HCT116 (cell line): Measurements from ENCODE around the gene NEURL1. TPM values are rescaled to one million over a fixed set of nuclear protein-coding genes. Genes with fewer than 3 reads are reported as not detected.

Experiments used
- ATAC-seq: fragments of 200-7000 bp; cut with Tn5 transposase; 2 replicates; pipeline ENCODE4 v1.9.1; 2020; ENCODE audit warnings: mild to moderate bottlenecking, moderate library complexity
- BruUV-seq: library from RNA; stranded (reverse); fragments of 400-500 nt; replicated peaks from 2 replicates; lab custom pipeline; 2021; lab: Mats Ljungman, UMichigan
- CTCF ChIA-PET: fragments of 300-600 bp; sonication (Branson Sonifier 250); formaldehyde crosslinking; loops from one replicate; lab custom pipeline; 2021; ENCODE audit warnings: antibody characterized with exemption; lab: Charles Lee
- POLR2A ChIA-PET: fragments of 300-600, 350-600 bp; sonication (Branson Sonifier 250); formaldehyde crosslinking; loops from one replicate; lab custom pipeline; 2021; ENCODE audit warnings: antibody characterized with exemption; lab: Charles Lee
- RAD21 ChIA-PET, 2 experiments: fragments of 300-600 bp; sonication (Branson Sonifier 250); formaldehyde crosslinking; loops; one replicate each; lab custom pipeline; 2023; ENCODE audit warnings: low total read pairs in 2 of 2; ENCODE audit not compliant: uncharacterized antibody in 2 of 2, unreplicated experiment in 2 of 2, low non-redundant PET in 1 of 2; lab: Charles Lee
- DNase-seq: peaks from one replicate; pipeline ENCODE4 v3.0.0-alpha.2; 2010; ENCODE audit warnings: low read depth, low spot score
- H2AFZ ChIP-seq: fragments of 200-600 bp; shearing (Covaris generic), sonication (generic); 2 replicates; pipeline ENCODE4 v1.6.1; 2017; ENCODE audit warnings: low read depth, mixed run types, mixed read lengths, antibody characterized with exemption, low read length; ENCODE audit not compliant: poor library complexity, severe bottlenecking
- H3K27ac ChIP-seq: 2 replicates; pipeline ENCODE4 v1.5.1; 2012; ENCODE audit warnings: low read depth, low read length
- H3K27me3 ChIP-seq: fragments of 200-600 bp; sonication (generic); 2 replicates; pipeline ENCODE4 v1.6.1; 2016; ENCODE audit warnings: mixed run types, low read length, mixed read lengths; ENCODE audit not compliant: insufficient read depth
- H3K36me3 ChIP-seq, 2 experiments: fragments of 200-500 bp in 1 of 2; fragments of 200-600 bp in 1 of 2; sonication (Bioruptor generic) in 1 of 2; sonication (generic) in 1 of 2; 2 replicates each; pipeline versions ENCODE4 v1.5.1 to v1.6.1; 2014 to 2016; ENCODE audit warnings: low read length in 2 of 2, inconsistent platforms in 1 of 2, mixed read lengths in 1 of 2, mixed run types in 1 of 2; ENCODE audit not compliant: insufficient read depth in 2 of 2, control insufficient read depth in 1 of 2
- H3K4me1 ChIP-seq, 2 experiments: fragments of 200-600 bp in 1 of 2; sonication (generic) in 1 of 2; 2 replicates each; pipeline versions ENCODE4 v1.5.1 to v1.6.1; 2012 to 2017; ENCODE audit warnings: low read length in 2 of 2, inconsistent platforms in 1 of 2, mild to moderate bottlenecking in 1 of 2, mixed read lengths in 1 of 2, mixed run types in 1 of 2, moderate library complexity in 1 of 2; ENCODE audit not compliant: insufficient read depth in 2 of 2, control insufficient read depth in 1 of 2
- H3K4me2 ChIP-seq: fragments of 200-600 bp; sonication (generic); 2 replicates; pipeline ENCODE4 v1.6.1; 2017; ENCODE audit warnings: mixed run types, low read length, mixed read lengths
- H3K4me3 ChIP-seq, 2 experiments: fragments of 200-600 bp in 1 of 2; sonication (generic) in 1 of 2; replicated peaks in 1 of 2; 2 replicates each; pipeline ENCODE4 v1.5.1; 2011 to 2016; ENCODE audit warnings: low read length in 2 of 2, control low read depth in 1 of 2, low read depth in 1 of 2, mild to moderate bottlenecking in 1 of 2, mixed read lengths in 1 of 2, mixed run types in 1 of 2
- H3K79me2 ChIP-seq: fragments of 200-600 bp; sonication (generic); 2 replicates; pipeline ENCODE4 v1.6.1; 2017; ENCODE audit warnings: mild to moderate bottlenecking, mixed run types, low read length, moderate library complexity, mixed read lengths; ENCODE audit not compliant: insufficient read depth
- H3K9ac ChIP-seq: fragments of 200-600 bp; sonication (generic); 2 replicates; pipeline ENCODE4 v1.6.1; 2016; ENCODE audit warnings: low read length, mixed read lengths
- H3K9me2 ChIP-seq: fragments of 200-600 bp; sonication (generic), shearing (Covaris generic); 2 replicates; pipeline ENCODE4 v1.6.1; 2017; ENCODE audit warnings: mixed run types, mild to moderate bottlenecking, moderate library complexity; ENCODE audit not compliant: insufficient read depth
- H3K9me3 ChIP-seq, 2 experiments: fragments of 200-500 bp in 1 of 2; fragments of 200-600 bp in 1 of 2; sonication (Bioruptor generic) in 1 of 2; sonication (generic) in 1 of 2; 2 replicates each; pipeline ENCODE4 v1.6.1; 2014 to 2017; ENCODE audit warnings: low read length in 2 of 2, mixed read lengths in 2 of 2, inconsistent platforms in 1 of 2, low read depth in 1 of 2, mild to moderate bottlenecking in 1 of 2, mixed run types in 1 of 2, moderate library complexity in 1 of 2; ENCODE audit not compliant: control insufficient read depth in 1 of 2, insufficient read depth in 1 of 2
- H4K20me1 ChIP-seq: fragments of 200-600 bp; sonication (generic), shearing (Covaris generic); 2 replicates; pipeline ENCODE4 v1.6.1; 2017; ENCODE audit warnings: mixed run types, mild to moderate bottlenecking, moderate library complexity; ENCODE audit not compliant: insufficient read depth
- CBX3 ChIP-seq: IDR thresholded peaks from 2 replicates; pipeline ENCODE4 v1.6.1; 2012; ENCODE audit warnings: low read depth
- CEBPB ChIP-seq: IDR thresholded peaks from 2 replicates; pipeline ENCODE4 v1.6.1; 2012; ENCODE audit warnings: low read depth
- CTCF ChIP-seq, 3 experiments: fragments of 200-600 bp in 1 of 3; sonication (generic) in 1 of 3; IDR thresholded peaks in 2 of 3; conservative IDR thresholded peaks in 1 of 3; 2 replicates each; pipeline ENCODE4 v1.5.1; 2012 to 2017; ENCODE audit warnings: low read depth in 2 of 3, low read length in 2 of 3, antibody characterized with exemption in 1 of 3, borderline replicate concordance in 1 of 3, control low read depth in 1 of 3, mild to moderate bottlenecking in 1 of 3, mixed read lengths in 1 of 3, mixed run types in 1 of 3, moderate library complexity in 1 of 3; ENCODE audit not compliant: insufficient read depth in 1 of 3
- EGR1 ChIP-seq: IDR thresholded peaks from 2 replicates; pipeline ENCODE4 v1.6.1; 2012; ENCODE audit warnings: low read depth
- ELF1 ChIP-seq: IDR thresholded peaks from 2 replicates; pipeline ENCODE4 v1.6.1; 2012; ENCODE audit warnings: low read depth, borderline replicate concordance
- EZH2 ChIP-seq: fragments of 200-600 bp; sonication (generic); IDR thresholded peaks from 2 replicates; pipeline ENCODE4 v1.6.1; 2017; ENCODE audit warnings: antibody characterized with exemption, mixed run types
- EZH2phosphoT487 ChIP-seq: fragments of 200-600 bp; IDR thresholded peaks from 2 replicates; pipeline ENCODE4 v1.6.1; 2018; ENCODE audit warnings: antibody characterized with exemption, borderline replicate concordance
- FOSL1 ChIP-seq: IDR thresholded peaks from 2 replicates; pipeline ENCODE4 v1.6.1; 2012; ENCODE audit warnings: low read depth
- JUND ChIP-seq: IDR thresholded peaks from 2 replicates; pipeline ENCODE4 v1.6.1; 2012
- MAX ChIP-seq: IDR thresholded peaks from 2 replicates; pipeline ENCODE4 v1.6.1; 2012
- POLR2A ChIP-seq: IDR thresholded peaks from 2 replicates; pipeline ENCODE4 v1.7.0; 2011; ENCODE audit warnings: borderline replicate concordance; ENCODE audit not compliant: insufficient read depth, insufficient read length; ENCODE audit errors: extremely low read depth
- POLR2AphosphoS5 ChIP-seq: IDR thresholded peaks from 2 replicates; pipeline ENCODE4 v1.6.1; 2011; ENCODE audit warnings: mild to moderate bottlenecking, low read depth, low read length, moderate library complexity
- RAD21 ChIP-seq: IDR thresholded peaks from 2 replicates; pipeline ENCODE4 v1.6.1; 2012; ENCODE audit warnings: low read depth, mild to moderate bottlenecking
- REST ChIP-seq: IDR thresholded peaks from 2 replicates; pipeline ENCODE4 v1.6.1; 2012; ENCODE audit warnings: low read depth
- SIN3A ChIP-seq: IDR thresholded peaks from 2 replicates; pipeline ENCODE4 v1.6.1; 2012; ENCODE audit warnings: low read depth
- SP1 ChIP-seq: IDR thresholded peaks from 2 replicates; pipeline ENCODE4 v1.6.1; 2012; ENCODE audit warnings: low read depth
- TCF7L2 ChIP-seq: IDR thresholded peaks from 2 replicates; pipeline ENCODE4 v1.7.0; 2011; ENCODE audit warnings: borderline replicate concordance, inconsistent platforms; ENCODE audit not compliant: insufficient read depth, insufficient read length; ENCODE audit errors: extremely low read depth
- YY1 ChIP-seq: IDR thresholded peaks from 2 replicates; pipeline ENCODE4 v1.6.1; 2011; ENCODE audit warnings: low read length, low read depth, moderate library complexity, mild to moderate bottlenecking; ENCODE audit not compliant: insufficient replicate concordance; ENCODE audit errors: extremely low read depth
- ZBTB33 ChIP-seq: IDR thresholded peaks from 2 replicates; pipeline ENCODE4 v1.6.1; 2011; ENCODE audit warnings: mild to moderate bottlenecking, low read length, moderate library complexity; ENCODE audit not compliant: insufficient replicate concordance; ENCODE audit errors: extremely low read depth
- intact Hi-C: fragments of 100-400 bp; cut with micrococcal nuclease; formaldehyde crosslinking; loops from 2 replicates; pipeline ENCODE4 v1.10.0; 2022
- total RNA-seq: library from RNA; stranded (reverse); gene quantifications from one replicate; pipeline ENCODE4 v1.2.1, GENCODE V29; 2021; ENCODE audit not compliant: unreplicated experiment

Gene NEURL1
- total RNA-seq, 1 experiment from 2014 or later = 1.4 TPM

GRCh38 chr10:103469201-103469600 lies 24.3 kb upstream of the NEURL1 start:
- H3K9me3 ChIP-seq = no peaks in the 10 kb centered on the region
- CTCF ChIA-PET = interaction anchor here (1.0 kb wide), 1 partner anchor 12 kb away, joined by 3 read pairs; no protein-coding TSS in a partner anchor
- no peak overlapping the region for H3K27ac ChIP-seq
- H4K20me1 ChIP-seq = no peaks in the 10 kb centered on the region
- no peak overlapping the region for H3K4me3 ChIP-seq
- POLR2A ChIA-PET = no interaction called here
- no peaks in the 10 kb centered on the region for H3K36me3 ChIP-seq
- no peaks in the 10 kb centered on the region for H3K79me2 ChIP-seq
- no peak overlapping the region for H2AFZ ChIP-seq
- DNase-seq = no peak
- intact Hi-C loops = no loop called here
- H3K9ac ChIP-seq = no peak overlapping the region
- ATAC-seq = no peak
- RAD21 ChIA-PET = no interaction called here
- H3K9me2 ChIP-seq = no peaks in the 10 kb centered on the region
- H3K4me1 ChIP-seq = peaks cover 5 to 15% of the 10 kb centered on the region in 2 experiments; a peak in 3 of 4 replicates
- no peak overlapping the region for H3K4me2 ChIP-seq
- TF ChIP-seq RAD21 (no peak), CBX3 (no peak), YY1 (no peak), SP1 (no peak), TCF7L2 (no peak), EZH2phosphoT487 (no peak), CTCF (IDR thresholded peaks at IDR 0.05 in 2 of 3, conservative IDR thresholded peaks at IDR 0.05 in 1 of 3; ENCODE audit: borderline replicate concordance in 1 of 3, insufficient read depth in 1 of 3, low read depth in 2 of 3, low read length in 2 of 3) (no peak), CEBPB (no peak), ZBTB33 (no peak), MAX (no peak), POLR2AphosphoS5 (no peak), POLR2A (no peak), FOSL1 (no peak), SIN3A (no peak), EZH2 (no peak), REST (no peak), ELF1 (no peak), EGR1 (no peak), JUND (no peak)
- no peaks in the 10 kb centered on the region for H3K27me3 ChIP-seq
- BruUV-seq = no TSS peak
